ENCODE data around the gene ZMIZ1.
"Not testable (repeated sequence)": the region's sequence is repeated elsewhere in the genome, so short reads cannot be mapped to it uniquely, and the experiment has no call there.

The ZMIZ1 gene

GRCh38 chr10:79331226-79331625 lies 262.5 kb downstream of the ZMIZ1 start:
- H3K4me3 ChIP-seq (ENCODE audit: low read length), result no peak overlapping the region
- DNase-seq (ENCODE audit: low read depth), result no peak

GRCh38 chr10:79331709-79332108 lies 262.9 kb downstream of the ZMIZ1 start:
- no peak overlapping the region for H3K4me3 ChIP-seq (ENCODE audit: low read length)
- DNase-seq (ENCODE audit: low read depth), result no peak
- TF ChIP-seq CTCF (conservative IDR thresholded peaks at IDR 0.05; ENCODE audit: low read depth, low read length), result no peak

More at GRCh38 chr10:79331226-79331625, 262.5 kb downstream of the ZMIZ1 start:
- TF ChIP-seq CTCF (conservative IDR thresholded peaks at IDR 0.05; ENCODE audit: low read depth, low read length), result no peak

- DNase-seq (ENCODE audit: low read depth); H3K4me3 ChIP-seq (ENCODE audit: low read length): not testable (repeated sequence)
These were observed 264.0 kb downstream of the ZMIZ1 start for GRCh38 chr10:79332610-79333315.

GRCh38 chr10:79333513-79333912 lies 264.7 kb downstream of the ZMIZ1 start:
- no peak overlapping the region for H3K4me3 ChIP-seq (ENCODE audit: low read length)
- DNase-seq (ENCODE audit: low read depth), result no peak
- TF ChIP-seq CTCF (conservative IDR thresholded peaks at IDR 0.05; ENCODE audit: low read depth, low read length), result no peak

- no peak for DNase-seq (ENCODE audit: low read depth)
- H3K4me3 ChIP-seq (ENCODE audit: low read length), result no peak overlapping the region
- no peak for TF ChIP-seq CTCF (conservative IDR thresholded peaks at IDR 0.05; ENCODE audit: low read depth, low read length)
These were observed 265.8 kb downstream of the ZMIZ1 start for GRCh38 chr10:79334573-79334972.

GRCh38 chr10:79335094-79335469 lies 266.3 kb downstream of the ZMIZ1 start:
- no peak overlapping the region for H3K4me3 ChIP-seq (ENCODE audit: low read length)
- no peak for DNase-seq (ENCODE audit: low read depth)
- no peak for TF ChIP-seq CTCF (conservative IDR thresholded peaks at IDR 0.05; ENCODE audit: low read depth, low read length)

GRCh38 chr10:79335470-79336235 lies 266.9 kb downstream of the ZMIZ1 start:
- no peak overlapping the region for H3K4me3 ChIP-seq (ENCODE audit: low read length)

More at GRCh38 chr10:79335470-79336235, 266.9 kb downstream of the ZMIZ1 start:
- TF ChIP-seq CTCF (conservative IDR thresholded peaks at IDR 0.05; ENCODE audit: low read depth, low read length), result no peak
- no peak for DNase-seq (ENCODE audit: low read depth)

Data from retinal pigment epithelial cell (primary cell).